MCF 10A (cell line): Measurements from ENCODE around the gene TRIM8. TPM values are rescaled to one million over a fixed set of nuclear protein-coding genes. Genes with fewer than 3 reads are reported as not detected.

Experiments used
- Bru-seq: library from RNA; stranded (reverse); fragments of 400-500 nt; gene quantifications from one replicate; lab custom pipeline; 2021; lab: Mats Ljungman, UMichigan
- BruChase-seq, 2 experiments: library from RNA; stranded (reverse); fragments of 400-500 nt; gene quantifications; one replicate each; lab custom pipeline; 2021; lab: Mats Ljungman, UMichigan
- BruUV-seq: library from RNA; stranded (reverse); fragments of 400-500 nt; replicated peaks from 2 replicates; lab custom pipeline; 2021; lab: Mats Ljungman, UMichigan
- CTCF ChIA-PET: fragments of 300-600 bp; sonication (Branson Sonifier 250); formaldehyde crosslinking; extraction: SDS; loops from one replicate; lab custom pipeline; 2021; ENCODE audit warnings: antibody characterized with exemption, inconsistent platforms; lab: Yijun Ruan, JAX
- POLR2A ChIA-PET: fragments of 300-600, 350-650 bp; sonication (Branson Sonifier 250); formaldehyde crosslinking; extraction: SDS; loops from one replicate; lab custom pipeline; 2020; ENCODE audit warnings: antibody characterized with exemption, inconsistent platforms; lab: Yijun Ruan, JAX
- DNase-seq: peaks from one replicate; pipeline ENCODE4 v3.0.0-alpha.2; 2018; ENCODE audit not compliant: unreplicated experiment
- H3K27ac Mint-ChIP-seq: one replicate; pipeline ENCODE4 v1.8.0; 2022; ENCODE audit warnings: mild to moderate bottlenecking, low read depth, mixed read lengths; ENCODE audit not compliant: unreplicated experiment
- H3K27me3 Mint-ChIP-seq: one replicate; pipeline ENCODE4 v1.8.0; 2022; ENCODE audit warnings: mixed read lengths; ENCODE audit not compliant: insufficient read depth, unreplicated experiment
- H3K36me3 Mint-ChIP-seq: one replicate; pipeline ENCODE4 v1.8.0; 2022; ENCODE audit warnings: mild to moderate bottlenecking, moderate library complexity, mixed read lengths; ENCODE audit not compliant: insufficient read depth, unreplicated experiment
- H3K4me1 Mint-ChIP-seq: one replicate; pipeline ENCODE4 v1.8.0; 2022; ENCODE audit warnings: mixed read lengths; ENCODE audit not compliant: insufficient read depth, unreplicated experiment
- H3K4me3 Mint-ChIP-seq: one replicate; pipeline ENCODE4 v1.8.0; 2022; ENCODE audit warnings: mild to moderate bottlenecking, moderate library complexity, mixed read lengths; ENCODE audit not compliant: unreplicated experiment
- H3K9me3 Mint-ChIP-seq: one replicate; pipeline ENCODE4 v1.8.0; 2022; ENCODE audit warnings: mixed read lengths; ENCODE audit not compliant: unreplicated experiment
- CTCF ChIP-seq: fragments of 200-600 bp; IDR thresholded peaks from one replicate; pipeline ENCODE4 v1.8.0; 2022; ENCODE audit warnings: antibody characterized with exemption, mild to moderate bottlenecking; ENCODE audit not compliant: unreplicated experiment
- intact Hi-C: fragments of 100-400 bp; cut with micrococcal nuclease; formaldehyde crosslinking; loops from 2 replicates; pipeline ENCODE4 v1.14.1; 2022
- long read RNA-seq: library from polyadenylated mRNA; stranded (forward); transcript quantifications from one replicate; pipeline ENCODE4 v2.0.0, GENCODE V29; 2022
- total RNA-seq: library from RNA; stranded (reverse); gene quantifications from 2 replicates; pipeline ENCODE4 v1.2.3, GENCODE V29; 2022

Gene TRIM8, protein sequence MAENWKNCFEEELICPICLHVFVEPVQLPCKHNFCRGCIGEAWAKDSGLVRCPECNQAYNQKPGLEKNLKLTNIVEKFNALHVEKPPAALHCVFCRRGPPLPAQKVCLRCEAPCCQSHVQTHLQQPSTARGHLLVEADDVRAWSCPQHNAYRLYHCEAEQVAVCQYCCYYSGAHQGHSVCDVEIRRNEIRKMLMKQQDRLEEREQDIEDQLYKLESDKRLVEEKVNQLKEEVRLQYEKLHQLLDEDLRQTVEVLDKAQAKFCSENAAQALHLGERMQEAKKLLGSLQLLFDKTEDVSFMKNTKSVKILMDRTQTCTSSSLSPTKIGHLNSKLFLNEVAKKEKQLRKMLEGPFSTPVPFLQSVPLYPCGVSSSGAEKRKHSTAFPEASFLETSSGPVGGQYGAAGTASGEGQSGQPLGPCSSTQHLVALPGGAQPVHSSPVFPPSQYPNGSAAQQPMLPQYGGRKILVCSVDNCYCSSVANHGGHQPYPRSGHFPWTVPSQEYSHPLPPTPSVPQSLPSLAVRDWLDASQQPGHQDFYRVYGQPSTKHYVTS
- total RNA-seq (73.5 and 78.1 TPM in 2 replicates), Bru-seq, nascent RNA (percentile 72 among the genes with signal in this experiment), BruChase-seq, experiment 1, labeled RNA remaining after a 6-hour chase (percentile 83 among the genes with signal in this experiment), BruChase-seq, experiment 2, labeled RNA remaining after a 2-hour chase (percentile 72 among the genes with signal in this experiment)
- long read RNA-seq, full-length matches to known transcripts, result 165 of 252 reads
- long read RNA-seq, partial matches to known transcripts, result 71 of 252 reads
- long read RNA-seq, other reads (novel, unspliced or antisense), result 16 of 252 reads

DNA sequence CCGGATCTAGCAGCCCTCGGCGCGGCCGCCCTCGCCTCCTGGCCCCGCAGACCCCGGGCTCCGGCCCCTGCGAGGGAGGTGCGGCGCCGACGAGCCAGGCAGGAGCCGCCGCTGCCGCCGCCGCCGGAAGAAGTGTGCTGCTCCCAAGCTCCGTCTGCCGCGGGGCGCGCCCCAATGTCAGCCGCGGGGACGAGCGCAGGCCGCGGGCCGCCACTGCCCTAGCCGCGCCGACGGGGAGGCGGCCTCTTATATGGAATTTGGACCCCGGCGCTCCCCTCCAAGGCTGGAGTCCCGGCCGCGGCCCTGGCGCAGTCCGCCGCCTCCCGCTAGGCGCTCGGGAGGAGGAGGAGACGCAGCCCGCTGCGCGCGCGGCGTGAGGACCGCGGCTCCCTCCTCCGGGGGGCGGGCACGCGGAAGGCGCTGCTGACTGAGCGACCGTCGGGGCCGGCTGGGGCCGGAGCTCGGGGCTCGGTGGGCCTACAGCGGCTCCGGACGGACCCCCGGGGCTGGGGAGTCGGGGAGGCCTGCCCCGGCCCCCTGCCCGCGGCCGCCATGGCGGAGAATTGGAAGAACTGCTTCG is at the start of gene TRIM8:
Gene TRIM8 (plus strand): TSS at position 414 of the 580 bp plus-strand sequence. CDS start 139 bp downstream, at position 553.
- DNase-seq, result peak; percentile 39
- Mint-ChIP-seq H3K9me3 (no peaks in the 10 kb centered on the region), H3K4me1 (peaks cover 24% of the 10 kb centered on the region), H3K27me3 (no peaks in the 10 kb centered on the region), H3K36me3 (peaks cover 17% of the 10 kb centered on the region), H3K4me3 (peak within 1 kb of the TSS; percentile 90), H3K27ac (peak within 1 kb of the TSS; percentile 98)
- ChIA-PET CTCF (interaction anchor here (0.5 to 2.0 kb wide), 6 partner anchors 17 to 512 kb away, joined by 3 to 6 read pairs (median 4); partner anchors contain the start of genes ARL3, PPRC1 and SFXN2), POLR2A (interaction anchor here (0.5 to 3.8 kb wide), 27 partner anchors 14 to 826 kb away, joined by 3 to 115 read pairs (median 5); partner anchors contain the start of genes ACTR1A, ARL3, NFKB2 and OGA)
- BruUV-seq, result no TSS peak
- TF ChIP-seq CTCF, result no peak
- intact Hi-C loops, result loop anchor here (5.0 kb wide), 1 partner anchor 47 kb away; no protein-coding TSS in a partner anchor

DNA sequence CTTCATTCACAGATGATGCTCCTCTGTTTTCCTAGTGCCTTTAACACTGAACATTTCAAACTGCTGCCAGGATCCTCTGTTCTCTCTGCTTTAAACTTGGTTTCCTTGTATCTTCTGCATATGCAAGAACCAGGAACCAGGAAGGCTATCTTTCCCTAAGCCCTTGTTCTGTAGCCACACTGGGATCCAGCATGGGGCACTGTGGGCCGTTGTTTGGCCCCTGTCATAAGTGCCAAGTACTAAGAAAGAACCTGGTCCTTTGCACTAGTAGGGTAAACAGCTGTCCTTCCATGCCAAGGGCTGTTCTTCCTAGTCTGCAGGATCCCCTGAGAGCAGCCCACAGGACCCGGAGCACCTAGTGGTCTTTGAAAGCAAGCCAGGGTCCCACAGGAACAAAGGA is 49.0 kb upstream of the TRIM8 start:
- DNase-seq, result no peak
- ChIA-PET POLR2A (no interaction called here), CTCF (interaction anchor here (1.2 to 1.7 kb wide), 4 partner anchors 10 to 94 kb away, joined by 3 to 9 read pairs (median 6); partner anchors contain the start of gene ACTR1A)
- Mint-ChIP-seq H3K36me3 (peaks cover 17% of the 10 kb centered on the region), H3K9me3 (no peaks in the 10 kb centered on the region), H3K27me3 (no peaks in the 10 kb centered on the region), H3K4me1 (no peaks in the 10 kb centered on the region), H3K4me3 (no peak overlapping the region), H3K27ac (no peak overlapping the region)
- no peak for TF ChIP-seq CTCF
- intact Hi-C loops, result loop anchor here (5.0 kb wide), 1 partner anchor 47 kb away; the partner anchor contains the start of gene TRIM8
- BruUV-seq, result no TSS peak

- intact Hi-C loops, result loop anchor here (2.0 to 5.0 kb wide), 2 partner anchors 46 to 93 kb away; partner anchors contain the start of genes ACTR1A, SUFU and TRIM8
- no peaks in the 10 kb centered on the region for H3K4me1 Mint-ChIP-seq
- POLR2A ChIA-PET, result interaction anchor here (0.6 to 1.2 kb wide), 2 partner anchors 48 to 92 kb away, joined by 3 to 6 read pairs; partner anchors contain the start of genes SUFU and TRIM8
- H3K27me3 Mint-ChIP-seq, result no peaks in the 10 kb centered on the region
- no peak for TF ChIP-seq CTCF
- no peak for DNase-seq
- H3K36me3 Mint-ChIP-seq, result peaks cover 17% of the 10 kb centered on the region
- CTCF ChIA-PET, result interaction anchor here (0.8 to 1.7 kb wide), 10 partner anchors 9 to 804 kb away, joined by 3 to 11 read pairs (median 4); partner anchors contain the start of gene ACTR1A
- no peaks in the 10 kb centered on the region for H3K9me3 Mint-ChIP-seq
- BruUV-seq, result no TSS peak
- H3K4me3 Mint-ChIP-seq, result no peak overlapping the region
- H3K27ac Mint-ChIP-seq, result no peak overlapping the region
Measured at GRCh38 chr10:102595897-102596296, 48.4 kb upstream of the TRIM8 start.
